Stomach (tissue), 4 donors: ENCODE results near the gene LILRB1.

Source experiments
- POLR2A ChIP-seq, 4 donors: fragments of 450-650 bp; IDR thresholded peaks; one replicate each; pipeline ENCODE4 v1.6.1; 2016; ENCODE audit warnings: antibody characterized with exemption in 4 of 4, control low read depth in 2 of 4, mild to moderate bottlenecking in 1 of 4, moderate library complexity in 1 of 4
- TF ChIP-seq, protein P1 (sequence below), 7 experiments: fragments of 450-650 bp in 4 of 7; fragments of 200-600 bp in 3 of 7; sonication (generic) in 3 of 7; IDR thresholded peaks; one replicate each; pipeline ENCODE4 v1.5.1; 2016 to 2019; ENCODE audit warnings: antibody characterized with exemption in 7 of 7, control low read depth in 2 of 7, mild to moderate bottlenecking in 1 of 7

DNA sequence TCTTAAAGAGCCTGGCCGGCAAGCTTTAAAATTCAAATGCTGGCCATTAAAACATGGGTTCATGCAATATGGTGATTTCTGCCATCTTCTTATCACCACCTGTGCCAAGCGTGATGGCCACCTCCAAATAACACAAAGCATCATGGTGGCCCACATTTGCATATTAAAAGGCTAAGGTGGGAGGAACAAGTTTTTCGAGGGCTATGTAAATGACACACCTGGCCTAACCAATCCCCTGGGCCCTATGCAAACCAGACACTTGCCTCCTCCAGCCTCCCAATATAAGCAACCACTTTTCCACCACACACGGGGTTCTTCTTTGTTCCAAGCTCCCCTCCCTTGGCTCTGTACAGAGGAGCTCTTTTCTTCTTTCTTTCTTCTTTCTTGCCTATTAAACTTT lies 46.9 kb downstream of the LILRB1 start:
- TF ChIP-seq, protein P1, sequence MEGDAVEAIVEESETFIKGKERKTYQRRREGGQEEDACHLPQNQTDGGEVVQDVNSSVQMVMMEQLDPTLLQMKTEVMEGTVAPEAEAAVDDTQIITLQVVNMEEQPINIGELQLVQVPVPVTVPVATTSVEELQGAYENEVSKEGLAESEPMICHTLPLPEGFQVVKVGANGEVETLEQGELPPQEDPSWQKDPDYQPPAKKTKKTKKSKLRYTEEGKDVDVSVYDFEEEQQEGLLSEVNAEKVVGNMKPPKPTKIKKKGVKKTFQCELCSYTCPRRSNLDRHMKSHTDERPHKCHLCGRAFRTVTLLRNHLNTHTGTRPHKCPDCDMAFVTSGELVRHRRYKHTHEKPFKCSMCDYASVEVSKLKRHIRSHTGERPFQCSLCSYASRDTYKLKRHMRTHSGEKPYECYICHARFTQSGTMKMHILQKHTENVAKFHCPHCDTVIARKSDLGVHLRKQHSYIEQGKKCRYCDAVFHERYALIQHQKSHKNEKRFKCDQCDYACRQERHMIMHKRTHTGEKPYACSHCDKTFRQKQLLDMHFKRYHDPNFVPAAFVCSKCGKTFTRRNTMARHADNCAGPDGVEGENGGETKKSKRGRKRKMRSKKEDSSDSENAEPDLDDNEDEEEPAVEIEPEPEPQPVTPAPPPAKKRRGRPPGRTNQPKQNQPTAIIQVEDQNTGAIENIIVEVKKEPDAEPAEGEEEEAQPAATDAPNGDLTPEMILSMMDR (IDR thresholded peaks at IDR 0.05), result no peak
- no peak for TF ChIP-seq POLR2A (IDR thresholded peaks at IDR 0.05)
